NT2/D1 (cell line): ENCODE measurements around the gene DNAAF5.

Experiments used
- SUZ12 ChIP-seq: IDR thresholded peaks from 2 replicates; pipeline ENCODE4 v1.6.1; 2011; ENCODE audit not compliant: insufficient read length, insufficient read depth; ENCODE audit errors: extremely low read depth
- ZNF274 ChIP-seq: IDR thresholded peaks from 2 replicates; pipeline ENCODE4 v1.6.1; 2011; ENCODE audit warnings: mild to moderate bottlenecking, low read depth, low read length

DNA sequence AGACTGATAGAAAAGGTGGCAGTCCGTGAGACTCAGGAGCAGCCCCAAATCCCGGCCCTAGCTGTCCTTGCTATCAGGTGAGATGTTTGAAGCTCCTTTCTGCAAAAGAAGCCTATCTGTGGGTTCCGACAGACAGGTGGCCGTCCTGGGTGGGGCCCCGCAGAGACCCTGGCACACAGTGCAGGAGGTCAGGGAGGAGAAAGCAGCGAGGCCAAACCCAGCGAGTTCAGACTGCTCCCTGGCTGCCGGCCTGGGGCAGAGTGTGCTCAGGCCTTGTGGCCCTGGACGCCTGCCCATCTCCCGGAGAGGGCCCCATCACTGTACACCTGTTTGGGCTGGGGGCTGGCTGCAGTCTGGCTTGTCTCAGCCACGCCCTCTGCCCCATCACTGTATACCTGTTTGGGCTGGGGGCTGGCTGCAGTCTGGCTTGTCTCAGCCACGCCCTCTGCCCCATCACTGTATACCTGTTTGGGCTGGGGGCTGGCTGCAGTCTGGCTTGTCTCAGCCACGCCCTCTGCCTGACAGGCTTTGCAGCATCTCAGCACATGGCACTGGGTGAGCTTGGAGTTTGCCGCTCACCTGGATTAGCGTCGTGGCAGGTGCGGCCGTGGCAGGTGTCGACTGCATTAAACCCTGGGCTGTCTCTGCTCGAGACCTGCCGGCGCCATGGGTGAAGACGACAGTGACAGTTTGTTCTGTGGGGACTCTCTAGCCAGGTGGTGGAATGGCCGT is 12.4 kb downstream of the DNAAF5 start:
- TF ChIP-seq ZNF274 = no peak
- TF ChIP-seq SUZ12 = no peak
